ENCODE measurements around the gene CEP170B.

Gene CEP170B

DNA sequence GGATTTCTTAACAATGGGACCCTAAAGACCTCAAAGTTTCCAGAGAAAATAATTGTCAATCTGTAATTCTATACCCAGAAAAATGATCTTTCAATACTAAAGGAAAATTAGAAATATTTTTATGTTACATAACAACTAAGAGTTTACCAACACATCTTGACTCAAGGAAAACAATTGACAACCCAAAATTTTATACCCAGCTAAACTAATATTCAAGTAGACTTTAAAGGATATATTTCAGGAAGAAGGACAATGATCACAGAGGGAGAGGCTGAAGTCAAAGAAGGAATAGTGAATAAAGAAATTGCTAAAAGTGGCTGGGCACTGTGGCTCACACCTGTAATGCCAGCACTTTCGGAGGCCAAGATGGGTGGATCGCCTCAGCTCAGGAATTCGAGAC is 47.0 kb downstream of the CEP170B start:
- peaks cover 5% of the 10 kb centered on the region; the same call in 1 of the 2 replicates for H3K9me3 ChIP-seq (ENCODE audit: insufficient read depth, low read depth, low read length)
- H3F3A ChIP-seq (ENCODE audit: low read depth), result no peaks in the 10 kb centered on the region
- no peak for TF ChIP-seq EZH2phosphoT487 (IDR thresholded peaks at IDR 0.05; ENCODE audit: borderline replicate concordance)
- TF ChIP-seq, protein P1, sequence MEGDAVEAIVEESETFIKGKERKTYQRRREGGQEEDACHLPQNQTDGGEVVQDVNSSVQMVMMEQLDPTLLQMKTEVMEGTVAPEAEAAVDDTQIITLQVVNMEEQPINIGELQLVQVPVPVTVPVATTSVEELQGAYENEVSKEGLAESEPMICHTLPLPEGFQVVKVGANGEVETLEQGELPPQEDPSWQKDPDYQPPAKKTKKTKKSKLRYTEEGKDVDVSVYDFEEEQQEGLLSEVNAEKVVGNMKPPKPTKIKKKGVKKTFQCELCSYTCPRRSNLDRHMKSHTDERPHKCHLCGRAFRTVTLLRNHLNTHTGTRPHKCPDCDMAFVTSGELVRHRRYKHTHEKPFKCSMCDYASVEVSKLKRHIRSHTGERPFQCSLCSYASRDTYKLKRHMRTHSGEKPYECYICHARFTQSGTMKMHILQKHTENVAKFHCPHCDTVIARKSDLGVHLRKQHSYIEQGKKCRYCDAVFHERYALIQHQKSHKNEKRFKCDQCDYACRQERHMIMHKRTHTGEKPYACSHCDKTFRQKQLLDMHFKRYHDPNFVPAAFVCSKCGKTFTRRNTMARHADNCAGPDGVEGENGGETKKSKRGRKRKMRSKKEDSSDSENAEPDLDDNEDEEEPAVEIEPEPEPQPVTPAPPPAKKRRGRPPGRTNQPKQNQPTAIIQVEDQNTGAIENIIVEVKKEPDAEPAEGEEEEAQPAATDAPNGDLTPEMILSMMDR (conservative IDR thresholded peaks at IDR 0.05; ENCODE audit: low read length), result no peak
- no peaks in the 10 kb centered on the region for H3K79me2 ChIP-seq (ENCODE audit: insufficient read depth, low read length)
- H3K9ac ChIP-seq (ENCODE audit: low read depth, low read length, poor library complexity, severe bottlenecking), result no peak overlapping the region
- no peaks in the 10 kb centered on the region for H4K20me1 ChIP-seq (ENCODE audit: insufficient read depth, low read length, poor library complexity, severe bottlenecking)
- H3K9me2 ChIP-seq (replicated peaks; ENCODE audit: low read depth, low read length), result no peaks in the 10 kb centered on the region
- no peak overlapping the region for H2AFZ ChIP-seq (ENCODE audit: low read length)
- no peaks in the 10 kb centered on the region for H3K27me3 ChIP-seq (ENCODE audit: insufficient read depth, low read length, poor library complexity, severe bottlenecking)
- H3K36me3 ChIP-seq (ENCODE audit: insufficient read depth, low read length), result no peaks in the 10 kb centered on the region
- H3K4me1 ChIP-seq (ENCODE audit: insufficient read depth, low read length, poor library complexity, severe bottlenecking), result peaks cover 4% of the 10 kb centered on the region
- no peak overlapping the region for H3K4me3 ChIP-seq (ENCODE audit: low read length, poor library complexity, severe bottlenecking)
- no peak overlapping the region for H3K4me2 ChIP-seq (ENCODE audit: low read depth, low read length, poor library complexity, severe bottlenecking)

DNA sequence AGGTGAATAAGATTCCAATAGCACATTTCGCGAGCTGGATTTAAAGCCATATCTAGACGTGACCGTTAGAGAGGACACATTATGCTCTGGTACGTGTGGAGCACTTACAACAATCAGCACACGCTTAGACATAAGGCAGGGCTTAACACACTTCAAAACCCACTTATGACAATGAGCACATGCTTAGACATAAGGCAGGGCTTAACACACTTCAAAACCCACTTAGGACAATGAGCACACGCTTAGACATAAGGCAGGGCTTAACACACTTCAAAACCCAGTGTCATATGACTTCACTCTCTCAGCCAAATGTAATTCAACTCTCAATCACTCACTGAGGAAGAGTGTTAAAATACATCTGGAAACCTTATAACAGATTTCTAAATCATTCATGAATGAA is 48.4 kb downstream of the CEP170B start:
- Histone ChIP-seq H3K9ac (ENCODE audit: low read depth, low read length, poor library complexity, severe bottlenecking) (no peak overlapping the region), H2AFZ (ENCODE audit: low read length) (no peak overlapping the region), H3K9me2 (replicated peaks; ENCODE audit: low read depth, low read length) (no peaks in the 10 kb centered on the region), H3K79me2 (ENCODE audit: insufficient read depth, low read length) (no peaks in the 10 kb centered on the region), H3K4me1 (ENCODE audit: insufficient read depth, low read length, poor library complexity, severe bottlenecking) (peaks cover 5% of the 10 kb centered on the region), H3F3A (ENCODE audit: low read depth) (no peaks in the 10 kb centered on the region), H3K4me3 (ENCODE audit: low read length, poor library complexity, severe bottlenecking) (no peak overlapping the region), H3K9me3 (ENCODE audit: insufficient read depth, low read depth, low read length) (peaks cover 5% of the 10 kb centered on the region; the same call in 1 of the 2 replicates), H4K20me1 (ENCODE audit: insufficient read depth, low read length, poor library complexity, severe bottlenecking) (no peaks in the 10 kb centered on the region), H3K4me2 (ENCODE audit: low read depth, low read length, poor library complexity, severe bottlenecking) (no peak overlapping the region), H3K36me3 (ENCODE audit: insufficient read depth, low read length) (no peaks in the 10 kb centered on the region), H3K27me3 (ENCODE audit: insufficient read depth, low read length, poor library complexity, severe bottlenecking) (no peaks in the 10 kb centered on the region)
- TF ChIP-seq EZH2phosphoT487 (IDR thresholded peaks at IDR 0.05; ENCODE audit: borderline replicate concordance), result no peak
- TF ChIP-seq, protein P1 (conservative IDR thresholded peaks at IDR 0.05; ENCODE audit: low read length), result no peak

DNA sequence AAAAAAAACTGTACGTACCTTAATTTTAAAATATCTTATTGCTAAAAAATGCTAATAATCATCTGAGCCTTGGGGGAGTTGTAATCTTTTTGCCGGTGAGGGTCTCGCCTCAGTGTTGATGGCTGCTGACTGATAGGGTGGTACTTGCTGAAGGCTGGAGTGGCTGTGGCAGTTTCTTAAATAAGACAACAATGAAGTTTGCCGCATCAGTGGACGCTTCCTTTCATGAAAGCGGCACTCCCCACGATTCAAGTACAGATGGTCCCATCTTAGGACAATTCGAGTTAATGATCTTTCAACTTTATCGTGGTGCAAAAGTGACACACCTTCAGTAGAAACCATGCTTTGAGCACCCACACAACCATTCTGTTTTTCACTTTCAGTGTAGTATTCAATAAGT is 52.0 kb downstream of the CEP170B start:
- no peaks in the 10 kb centered on the region for H3K36me3 ChIP-seq (ENCODE audit: insufficient read depth, low read length)
- no peaks in the 10 kb centered on the region for H3K9me2 ChIP-seq (replicated peaks; ENCODE audit: low read depth, low read length)
- no peak for TF ChIP-seq EZH2phosphoT487 (IDR thresholded peaks at IDR 0.05; ENCODE audit: borderline replicate concordance)
- TF ChIP-seq, protein P1 (conservative IDR thresholded peaks at IDR 0.05; ENCODE audit: low read length), result no peak
- no peaks in the 10 kb centered on the region for H4K20me1 ChIP-seq (ENCODE audit: insufficient read depth, low read length, poor library complexity, severe bottlenecking)
- no peaks in the 10 kb centered on the region for H3F3A ChIP-seq (ENCODE audit: low read depth)
- H3K4me1 ChIP-seq (ENCODE audit: insufficient read depth, low read length, poor library complexity, severe bottlenecking), result peaks cover 17% of the 10 kb centered on the region
- peaks cover 1% of the 10 kb centered on the region; the same call in 1 of the 2 replicates for H3K9me3 ChIP-seq (ENCODE audit: insufficient read depth, low read depth, low read length)
- H3K79me2 ChIP-seq (ENCODE audit: insufficient read depth, low read length), result no peaks in the 10 kb centered on the region
- H3K9ac ChIP-seq (ENCODE audit: low read depth, low read length, poor library complexity, severe bottlenecking), result no peak overlapping the region
- H3K27me3 ChIP-seq (ENCODE audit: insufficient read depth, low read length, poor library complexity, severe bottlenecking), result no peaks in the 10 kb centered on the region
- H3K4me3 ChIP-seq (ENCODE audit: low read length, poor library complexity, severe bottlenecking), result no peak overlapping the region
- no peak overlapping the region for H3K4me2 ChIP-seq (ENCODE audit: low read depth, low read length, poor library complexity, severe bottlenecking)
- no peak overlapping the region for H2AFZ ChIP-seq (ENCODE audit: low read length)

Measured in Loucy (cell line).